Endothelial cell of umbilical vein (primary cell): ENCODE results near the gene FSTL4.

Experiments used
- EZH2 ChIP-seq: IDR thresholded peaks from 2 replicates; pipeline ENCODE4 v1.6.1; 2012; ENCODE audit warnings: borderline replicate concordance, low read depth, mild to moderate bottlenecking, moderate library complexity, low read length, inconsistent platforms; ENCODE audit not compliant: severe bottlenecking
- JUN ChIP-seq: IDR thresholded peaks from 2 replicates; pipeline ENCODE4 v1.6.1; 2011; ENCODE audit warnings: borderline replicate concordance, low read depth; ENCODE audit not compliant: insufficient read length, insufficient read depth
- POLR2A ChIP-seq: IDR thresholded peaks from 2 replicates; pipeline ENCODE4 v1.6.1; 2012; ENCODE audit warnings: low read depth, mild to moderate bottlenecking, control low read depth, low read length
- POLR2AphosphoS5 ChIP-seq: IDR thresholded peaks from 2 replicates; pipeline ENCODE4 v1.6.1; 2012; ENCODE audit warnings: low read depth, mild to moderate bottlenecking, control low read depth, low read length, moderate library complexity; ENCODE audit not compliant: insufficient read depth
- TF ChIP-seq, protein P1 (sequence below), 2 donors: IDR thresholded peaks; 1 replicate in 1 of 2; 2 replicates in 1 of 2; pipeline ENCODE4 v1.5.1; 2011; ENCODE audit warnings: low read length in 2 of 2, mild to moderate bottlenecking in 2 of 2, moderate library complexity in 2 of 2, control low read depth in 1 of 2, inconsistent platforms in 1 of 2, low read depth in 1 of 2; ENCODE audit not compliant: insufficient read depth in 1 of 2; ENCODE audit errors: extremely low read depth in 1 of 2
- TF ChIP-seq, protein P2 (sequence below): IDR thresholded peaks from 2 replicates; pipeline ENCODE4 v1.6.1; 2011; ENCODE audit not compliant: insufficient read depth, insufficient read length

- TF ChIP-seq, protein P1, sequence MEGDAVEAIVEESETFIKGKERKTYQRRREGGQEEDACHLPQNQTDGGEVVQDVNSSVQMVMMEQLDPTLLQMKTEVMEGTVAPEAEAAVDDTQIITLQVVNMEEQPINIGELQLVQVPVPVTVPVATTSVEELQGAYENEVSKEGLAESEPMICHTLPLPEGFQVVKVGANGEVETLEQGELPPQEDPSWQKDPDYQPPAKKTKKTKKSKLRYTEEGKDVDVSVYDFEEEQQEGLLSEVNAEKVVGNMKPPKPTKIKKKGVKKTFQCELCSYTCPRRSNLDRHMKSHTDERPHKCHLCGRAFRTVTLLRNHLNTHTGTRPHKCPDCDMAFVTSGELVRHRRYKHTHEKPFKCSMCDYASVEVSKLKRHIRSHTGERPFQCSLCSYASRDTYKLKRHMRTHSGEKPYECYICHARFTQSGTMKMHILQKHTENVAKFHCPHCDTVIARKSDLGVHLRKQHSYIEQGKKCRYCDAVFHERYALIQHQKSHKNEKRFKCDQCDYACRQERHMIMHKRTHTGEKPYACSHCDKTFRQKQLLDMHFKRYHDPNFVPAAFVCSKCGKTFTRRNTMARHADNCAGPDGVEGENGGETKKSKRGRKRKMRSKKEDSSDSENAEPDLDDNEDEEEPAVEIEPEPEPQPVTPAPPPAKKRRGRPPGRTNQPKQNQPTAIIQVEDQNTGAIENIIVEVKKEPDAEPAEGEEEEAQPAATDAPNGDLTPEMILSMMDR (IDR thresholded peaks at IDR 0.05; ENCODE audit: extremely low read depth in 1 of 2, insufficient read depth in 1 of 2, low read depth in 1 of 2, low read length in 2 of 2): no peak
- TF ChIP-seq POLR2A (no peak), POLR2AphosphoS5 (no peak), EZH2 (no peak), JUN (no peak)
- TF ChIP-seq, protein P2, sequence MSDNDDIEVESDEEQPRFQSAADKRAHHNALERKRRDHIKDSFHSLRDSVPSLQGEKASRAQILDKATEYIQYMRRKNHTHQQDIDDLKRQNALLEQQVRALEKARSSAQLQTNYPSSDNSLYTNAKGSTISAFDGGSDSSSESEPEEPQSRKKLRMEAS: no peak
Measured at GRCh38 chr5:133480866-133481265, 131.5 kb downstream of the FSTL4 start.
